GM19372 (cell line): ENCODE results near the gene CFHR4.
A peak's percentile ranks its signal among the peaks of the same experiment; 100 is the strongest.
"Not testable (repeated sequence)": the region's sequence is repeated elsewhere in the genome, so short reads cannot be mapped to it uniquely, and the experiment has no call there.

Experiments used
- ATAC-seq: cut with Tn5 transposase; IDR thresholded peaks from one replicate; pipeline ENCODE4 v1.9.1; 2021; ENCODE audit warnings: mild to moderate bottlenecking, low read depth, moderate library complexity; ENCODE audit not compliant: unreplicated experiment

The CFHR4 gene

DNA sequence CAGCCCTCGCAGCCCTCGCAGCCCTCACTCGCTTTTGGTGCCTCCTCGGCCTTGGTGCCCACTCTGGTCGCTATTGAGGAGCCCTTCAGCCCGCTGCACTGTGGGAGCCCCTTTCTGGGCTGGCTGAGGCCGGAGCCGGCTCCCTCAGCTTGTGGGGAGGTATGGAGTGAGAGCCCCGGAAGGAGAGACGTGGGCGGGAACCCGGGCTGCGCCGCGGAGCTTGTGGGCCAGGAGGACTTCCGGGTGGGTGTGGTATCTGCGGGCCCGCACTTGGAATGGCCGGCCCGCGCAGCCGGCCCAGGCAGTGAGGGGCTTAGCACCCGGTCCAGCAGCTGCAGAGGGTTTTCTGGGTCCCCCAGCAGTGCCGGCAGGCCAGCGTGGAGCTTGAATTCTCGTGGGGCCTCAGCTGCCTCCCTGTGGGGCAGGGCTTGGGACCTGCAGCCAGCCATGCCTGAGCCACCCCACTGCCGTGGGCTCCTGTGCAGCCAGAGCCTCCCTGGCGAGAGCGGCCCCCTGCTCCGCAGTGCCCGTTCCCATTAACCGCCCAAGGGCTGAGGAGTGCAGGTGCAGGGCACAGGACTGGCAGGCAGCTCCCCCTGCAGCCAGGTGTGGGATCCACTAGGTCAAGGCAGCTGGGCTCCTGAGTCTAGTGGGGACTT, 45.8 kb downstream of the CFHR4 start:
- ATAC-seq, result no peak

- not testable (repeated sequence) for ATAC-seq
Observed at GRCh38 chr1:196941474-196941873, 53.6 kb downstream of the CFHR4 start.

DNA sequence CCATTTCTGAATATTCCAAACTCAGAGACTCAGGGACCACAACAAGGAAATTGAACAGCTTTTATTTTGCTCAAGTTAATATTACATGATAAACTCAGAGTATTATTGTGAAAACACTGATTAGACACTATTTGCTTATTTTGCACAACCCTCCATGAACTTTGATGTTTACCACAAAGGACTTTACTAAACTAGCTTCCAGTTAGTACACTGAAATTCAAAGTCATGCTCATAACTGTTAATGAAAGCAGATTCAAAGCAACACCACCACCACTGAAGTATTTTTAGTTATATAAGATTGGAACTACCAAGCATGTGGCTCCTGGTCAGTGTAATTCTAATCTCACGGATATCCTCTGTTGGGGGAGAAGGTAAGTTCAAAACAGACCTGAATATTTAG, 55.7 kb downstream of the CFHR4 start, which contains the start of gene CFHR2:
Gene CFHR2, plus strand, starts transcription at position 171 of the 400 bp plus-strand sequence. Its CDS starts 143 bp downstream, at position 314.
- ATAC-seq, result not testable (repeated sequence)

GRCh38 chr1:196951711-196952394, 64.0 kb downstream of the CFHR4 start:
- peak; percentile 60 for ATAC-seq

- no peak for ATAC-seq
Observed at GRCh38 chr1:196954778-196955177, 66.9 kb downstream of the CFHR4 start.

GRCh38 chr1:196955926-196956325, 68.1 kb downstream of the CFHR4 start:
- no peak for ATAC-seq

DNA sequence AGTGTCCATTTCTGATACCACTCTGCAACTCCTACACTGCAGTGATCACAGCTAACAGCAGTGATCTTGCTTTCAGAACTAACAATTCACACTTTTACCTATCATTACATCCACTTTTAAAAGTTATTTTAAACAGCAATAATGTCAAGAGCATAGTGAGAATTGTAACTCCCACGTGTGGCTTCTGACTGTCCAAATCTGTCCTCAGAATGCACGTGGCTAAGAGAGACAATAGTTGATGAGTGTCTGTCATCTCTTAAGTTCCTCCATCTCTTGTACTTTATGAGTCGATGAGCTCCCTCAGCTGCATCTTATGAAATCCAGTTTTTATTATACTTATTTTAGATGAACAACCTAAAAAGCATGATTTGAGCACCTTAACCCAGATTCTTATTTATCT, 73.0 kb downstream of the CFHR4 start:
- ATAC-seq, result peak; percentile 68
